Forelimb muscle (tissue), 1 donor: ENCODE data around the gene SELPLG. TPM values are rescaled to one million over a fixed set of nuclear protein-coding genes. Genes with fewer than 3 reads are reported as not detected.

Experiments used
- polyA plus RNA-seq: library from polyadenylated mRNA; unstranded; fragments of 120-200 nt; gene quantifications from one replicate; pipeline ENCODE4 v1.2.1, GENCODE V29; 2013; ENCODE audit not compliant: insufficient read length

The SELPLG gene
- polyA plus RNA-seq, 1 donor = 3.8 TPM

Other genes with a start within 250 kb of the SELPLG start
- gene FICD, start 118.6 kb downstream of the SELPLG start, polyA plus RNA-seq = 1.9 TPM
- gene SART3, start 72.7 kb downstream of the SELPLG start, polyA plus RNA-seq = 31.9 TPM
- gene ISCU, start 71.3 kb downstream of the SELPLG start, polyA plus RNA-seq = 98.7 TPM
- gene TMEM119, start 35.8 kb downstream of the SELPLG start, polyA plus RNA-seq = 30.2 TPM
- 71.6 TPM for gene CORO1C, start 97.6 kb upstream of the SELPLG start, polyA plus RNA-seq
- gene SSH1, start 223.7 kb upstream of the SELPLG start, polyA plus RNA-seq = 17.0 TPM
- gene DAO, start 246.2 kb upstream of the SELPLG start, polyA plus RNA-seq = not detected